H1 (cell line): ENCODE results near the gene MCUB. TPM values are rescaled to one million over a fixed set of nuclear protein-coding genes. Genes with fewer than 3 reads are reported as not detected.

Experiments
- CTCF ChIA-PET: fragments of 300-600 bp; sonication (Branson Sonifier 250); formaldehyde crosslinking; loops from one replicate; lab custom pipeline; 2021; ENCODE audit not compliant: partially characterized antibody; lab: Charles Lee
- POLR2A ChIA-PET: fragments of 300-600 bp; sonication (Branson Sonifier 250); formaldehyde crosslinking; loops from one replicate; lab custom pipeline; 2021; ENCODE audit warnings: inconsistent platforms; ENCODE audit not compliant: partially characterized antibody; lab: Charles Lee
- DNase-seq, 2 experiments: peaks; one replicate each; pipeline versions ENCODE4 v3.0.0 to v3.0.0-alpha.2; 2010 to 2022; ENCODE audit warnings: low spot score in 2 of 2, low read depth in 1 of 2, mixed read lengths in 1 of 2
- FAIRE-seq: peaks from 2 replicates; lab custom pipeline; 2011; peaks lifted over from hg19 to GRCh38; lab: Jason Lieb, UNC
- H2AFZ ChIP-seq: 2 replicates; pipeline ENCODE4 v1.8.1; 2012; ENCODE audit warnings: low read length, inconsistent platforms
- H2AK5ac ChIP-seq: 2 replicates; pipeline ENCODE4 v1.6.1; 2013; ENCODE audit warnings: low read depth, low read length
- H2BK120ac ChIP-seq: replicated peaks from 2 replicates; pipeline ENCODE3; 2013; ENCODE audit warnings: low read depth, low read length, inconsistent platforms
- H2BK12ac ChIP-seq: 2 replicates; pipeline ENCODE4 v1.6.1; 2013; ENCODE audit warnings: low read depth, low read length
- H2BK15ac ChIP-seq: 2 replicates; pipeline ENCODE4 v1.6.1; 2013; ENCODE audit warnings: low read length
- H2BK20ac ChIP-seq: 2 replicates; pipeline ENCODE4 v1.6.1; 2013; ENCODE audit warnings: low read length
- H2BK5ac ChIP-seq: 2 replicates; pipeline ENCODE4 v1.6.1; 2013; ENCODE audit warnings: low read depth, low read length
- H3K14ac ChIP-seq: 2 replicates; pipeline ENCODE4 v1.6.1; 2013; ENCODE audit warnings: inconsistent platforms; ENCODE audit not compliant: insufficient read length
- H3K18ac ChIP-seq: 2 replicates; pipeline ENCODE4 v1.6.1; 2013; ENCODE audit warnings: low read length; ENCODE audit errors: extremely low read depth
- H3K23ac ChIP-seq: 2 replicates; pipeline ENCODE4 v1.6.1; 2013; ENCODE audit warnings: inconsistent platforms; ENCODE audit not compliant: insufficient read length
- H3K23me2 ChIP-seq: 2 replicates; pipeline ENCODE4 v1.6.1; 2013; ENCODE audit warnings: low read depth, low read length
- H3K27ac ChIP-seq: 2 replicates; pipeline ENCODE4 v1.6.1; 2011; ENCODE audit warnings: low read depth, low read length, inconsistent platforms
- H3K27me3 ChIP-seq, 4 experiments: replicated peaks in 1 of 4; 1 replicate in 1 of 4; 2 replicates in 3 of 4; pipeline versions ENCODE4 v1.6.1 to v1.8.1; 2011 to 2013; ENCODE audit warnings: low read length in 3 of 4, mild to moderate bottlenecking in 3 of 4, inconsistent platforms in 2 of 4, mixed read lengths in 2 of 4, moderate library complexity in 1 of 4; ENCODE audit not compliant: control insufficient read depth in 3 of 4, insufficient read depth in 3 of 4; ENCODE audit errors: extremely low read depth in 1 of 4
- H3K36me3 ChIP-seq, 4 experiments: 2 replicates each; pipeline versions ENCODE4 v1.6.1 to v1.8.1; 2011 to 2013; ENCODE audit warnings: mild to moderate bottlenecking in 4 of 4, low read length in 3 of 4, moderate library complexity in 2 of 4, control low read depth in 1 of 4, inconsistent platforms in 1 of 4; ENCODE audit not compliant: insufficient read depth in 4 of 4, control insufficient read depth in 2 of 4
- H3K4ac ChIP-seq: replicated peaks from 2 replicates; pipeline ENCODE3; 2013; ENCODE audit warnings: low read length, low read depth, mixed read lengths, inconsistent platforms; ENCODE audit not compliant: insufficient read length
- H3K4me1 ChIP-seq, 4 experiments: replicated peaks in 1 of 4; 1 replicate in 1 of 4; 2 replicates in 3 of 4; pipeline versions ENCODE4 v1.6.1 to v1.8.1; 2011 to 2013; ENCODE audit warnings: low read length in 3 of 4, inconsistent platforms in 2 of 4, mixed read lengths in 1 of 4; ENCODE audit not compliant: insufficient read depth in 4 of 4, control insufficient read depth in 3 of 4
- H3K4me2 ChIP-seq, 2 experiments: 2 replicates each; pipeline versions ENCODE4 v1.6.1 to v1.8.1; 2011 to 2013; ENCODE audit warnings: low read depth in 2 of 2, low read length in 2 of 2, control low read depth in 1 of 2, inconsistent platforms in 1 of 2, mild to moderate bottlenecking in 1 of 2; ENCODE audit not compliant: insufficient read depth in 1 of 2
- H3K4me3 ChIP-seq, 4 experiments: fragments of 200-600, 300-600 bp in 1 of 4; sonication (generic), shearing (Covaris generic), sonication (Bioruptor Twin) in 1 of 4; 2 replicates each; pipeline versions ENCODE4 v1.5.1 to v1.8.1; 2011 to 2016; ENCODE audit warnings: low read length in 4 of 4, low read depth in 3 of 4, control low read depth in 2 of 4, inconsistent platforms in 2 of 4, mild to moderate bottlenecking in 2 of 4, mixed read lengths in 1 of 4, moderate library complexity in 1 of 4; ENCODE audit not compliant: insufficient read depth in 2 of 4; ENCODE audit errors: extremely low read depth in 1 of 4
- H3K56ac ChIP-seq: replicated peaks from 2 replicates; pipeline ENCODE3; 2013; ENCODE audit warnings: low read depth, mild to moderate bottlenecking, mixed read lengths, low read length, inconsistent platforms; ENCODE audit not compliant: insufficient read length
- H3K79me1 ChIP-seq: 2 replicates; pipeline ENCODE4 v1.6.1; 2013; ENCODE audit warnings: low read depth, low read length, control low read depth
- H3K79me2 ChIP-seq, 2 experiments: 2 replicates each; pipeline versions ENCODE4 v1.6.1 to v1.8.1; 2012 to 2013; ENCODE audit warnings: low read length in 2 of 2, mild to moderate bottlenecking in 2 of 2, inconsistent platforms in 1 of 2; ENCODE audit not compliant: insufficient read depth in 2 of 2, control insufficient read depth in 1 of 2
- H3K9ac ChIP-seq, 4 experiments: replicated peaks in 1 of 4; 1 replicate in 1 of 4; 2 replicates in 3 of 4; pipeline versions ENCODE4 v1.6.1 to v1.8.1; 2011 to 2013; ENCODE audit warnings: low read depth in 3 of 4, low read length in 3 of 4, control low read depth in 2 of 4, mild to moderate bottlenecking in 2 of 4, moderate library complexity in 2 of 4, inconsistent platforms in 1 of 4; ENCODE audit errors: extremely low read depth in 1 of 4
- H3K9me3 ChIP-seq, 2 experiments: 2 replicates each; pipeline versions ENCODE4 v1.6.1 to v1.8.1; 2012 to 2013; ENCODE audit warnings: mild to moderate bottlenecking in 2 of 2, moderate library complexity in 2 of 2, control low read depth in 1 of 2, inconsistent platforms in 1 of 2, low read depth in 1 of 2, low read length in 1 of 2, mixed read lengths in 1 of 2; ENCODE audit not compliant: insufficient read depth in 2 of 2
- H4K20me1 ChIP-seq, 2 experiments: replicated peaks in 1 of 2; 2 replicates each; pipeline versions ENCODE3 to v1.8.1; 2011 to 2013; ENCODE audit warnings: inconsistent platforms in 2 of 2, low read length in 2 of 2, mild to moderate bottlenecking in 1 of 2; ENCODE audit not compliant: insufficient read depth in 2 of 2, control insufficient read depth in 1 of 2
- H4K5ac ChIP-seq: 2 replicates; pipeline ENCODE4 v1.6.1; 2013; ENCODE audit warnings: low read length, low read depth, mixed read lengths, inconsistent platforms; ENCODE audit not compliant: insufficient read length
- H4K8ac ChIP-seq: 2 replicates; pipeline ENCODE4 v1.8.0; 2013; ENCODE audit warnings: mild to moderate bottlenecking, moderate library complexity, low read length, inconsistent platforms; ENCODE audit not compliant: insufficient read depth; ENCODE audit errors: extremely low read depth
- H4K91ac ChIP-seq: replicated peaks from 2 replicates; pipeline ENCODE3; 2013; ENCODE audit warnings: low read length, mixed read lengths, inconsistent platforms; ENCODE audit not compliant: insufficient read length
- CHD2 ChIP-seq: IDR thresholded peaks from 2 replicates; pipeline ENCODE4 v1.6.1; 2012; ENCODE audit warnings: low read length, improper control_type of control experiment
- NRF1 ChIP-seq: IDR thresholded peaks from 2 replicates; pipeline ENCODE4 v1.6.1; 2011; ENCODE audit warnings: mild to moderate bottlenecking, low read depth, low read length, improper control_type of control experiment
- RBBP5 ChIP-seq: IDR thresholded peaks from 2 replicates; pipeline ENCODE4 v1.7.1; 2012; ENCODE audit warnings: low read depth, mild to moderate bottlenecking, inconsistent platforms, low read length, moderate library complexity, borderline replicate concordance
- SIRT6 ChIP-seq: IDR thresholded peaks from one replicate; pipeline ENCODE4 v1.7.1; 2012; ENCODE audit warnings: low read length, inconsistent platforms
- WGBS, 2 experiments: shearing (Covaris generic) in 1 of 2; methylation state at CpG; one replicate each; pipeline versions ENCODE4 v1.1.6 to v1.1.7; 2013 to 2015; ENCODE audit warnings: low lambda C conversion rate in 2 of 2, mixed read lengths in 2 of 2, inconsistent platforms in 1 of 2, low coverage in 1 of 2, missing lambda C conversion rate in 1 of 2; ENCODE audit not compliant: insufficient replicate concordance in 2 of 2, insufficient coverage in 1 of 2, insufficient read length in 1 of 2; ENCODE audit errors: extremely low coverage in 1 of 2, missing lambda C conversion rate in 1 of 2; 5-methylcytosine and 5-hydroxymethylcytosine counted together
- polyA plus RNA-seq, 7 experiments: library from polyadenylated mRNA; depleted of rRNA in 3 of 7; stranded (reverse) in 5 of 7; unstranded in 2 of 7; fragments of >200 nt in 5 of 7; fragments of 200-250 nt in 2 of 7; gene quantifications; 1 replicate in 5 of 7; 2 replicates in 1 of 7; 4 replicates in 1 of 7; pipeline versions ENCODE4 v1.2.1 to v1.2.3, GENCODE V29; 2011 to 2013; ENCODE audit warnings: missing spikeins in 2 of 7, mixed read lengths in 2 of 7
- total RNA-seq: library from RNA; stranded (reverse); fragmentation: NEBNext Ultra II Directional; extraction: Animal tissue kit (Norgen Biotek cat#: 25700); gene quantifications from 2 replicates; pipeline ENCODE4 v1.2.1, GENCODE V29; 2021

Gene MCUB
- total and polyA plus RNA-seq, 2 of the 8 experiments (the other 6 are each of a cell fraction or from before 2014, with no cell fraction given): 15.2 to 19.4 TPM

DNA sequence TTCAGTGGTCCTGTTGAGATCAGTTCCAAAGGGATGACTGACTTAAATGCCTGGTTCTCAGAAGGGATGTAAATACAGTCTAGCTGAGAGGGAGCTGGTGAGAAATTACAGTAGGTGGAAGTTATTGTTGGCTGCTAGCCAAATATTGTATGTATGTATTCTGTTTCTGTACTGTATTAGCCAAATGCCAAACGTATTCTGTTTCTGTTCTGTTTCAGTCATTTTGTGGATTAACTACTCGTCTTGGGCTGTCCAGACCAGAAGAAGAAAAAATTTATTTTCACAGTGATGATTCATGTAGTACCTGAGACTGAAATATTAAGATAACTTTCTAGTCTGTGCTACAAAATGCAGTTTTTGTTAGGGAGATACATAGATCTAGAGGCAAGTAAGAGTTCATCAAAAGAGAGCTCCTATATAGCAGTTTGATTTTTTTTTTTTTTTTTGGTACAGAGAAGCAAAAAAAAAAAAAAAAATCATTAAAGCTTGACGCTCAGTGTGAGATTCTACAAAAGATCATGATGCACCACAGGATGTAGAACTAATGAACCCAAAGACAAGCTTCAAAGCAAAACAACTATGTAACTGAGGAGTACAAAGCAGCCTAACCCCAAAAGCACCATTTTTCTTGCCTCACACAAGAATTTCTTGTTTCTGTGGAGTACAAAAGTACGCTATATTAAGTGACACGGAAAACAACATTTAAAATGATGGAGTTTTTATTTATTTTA is 88.4 kb downstream of the MCUB start:
- TF ChIP-seq CHD2: no peak
- no peak for TF ChIP-seq RBBP5
- TF ChIP-seq SIRT6: no peak
- no peak for TF ChIP-seq NRF1
- no peak overlapping the region for H2AK5ac ChIP-seq
- peaks cover 2% of the 10 kb centered on the region; the same call in 1 of the 2 replicates for H3K23me2 ChIP-seq
- H2BK120ac ChIP-seq: no peak overlapping the region
- H4K8ac ChIP-seq: no peak overlapping the region
- H4K20me1 ChIP-seq: no peaks in the 10 kb centered on the region
- H3K18ac ChIP-seq: no peak overlapping the region
- no peak overlapping the region for H3K4me3 ChIP-seq
- 0 out of 4 replicates have a peak, but pooled peaks cover 0 to 3% of the 10 kb centered on the region in 2 experiments for H3K9me3 ChIP-seq
- H3K4me1 ChIP-seq: 0 out of 7 replicates have a peak, but pooled peaks cover 0 to 3% (median 0%) of the 10 kb centered on the region in 4 experiments
- WGBS, 2 experiments: 76% methylated on average over 5 of the region's 5 CpGs; no CpG with 5 or more reads in 1 of the 2 experiments
- H3K14ac ChIP-seq: no peak overlapping the region
- ChIA-PET CTCF (no interaction called here), POLR2A (no interaction called here)
- no peak overlapping the region for H3K27ac ChIP-seq
- H3K9ac ChIP-seq: no peak overlapping the region
- H2BK12ac ChIP-seq: no peak overlapping the region
- no peak overlapping the region for H3K4ac ChIP-seq
- H3K23ac ChIP-seq: no peak overlapping the region
- H3K79me2 ChIP-seq: no peaks in the 10 kb centered on the region
- no peak for FAIRE-seq
- DNase-seq: no peak
- H3K4me2 ChIP-seq: no peak overlapping the region
- no peak overlapping the region for H4K91ac ChIP-seq
- H4K5ac ChIP-seq: no peak overlapping the region
- H3K27me3 ChIP-seq: no peaks in the 10 kb centered on the region
- H2BK5ac ChIP-seq: no peak overlapping the region
- no peaks in the 10 kb centered on the region for H3K36me3 ChIP-seq
- no peak overlapping the region for H3K56ac ChIP-seq
- H3K79me1 ChIP-seq: no peaks in the 10 kb centered on the region
- H2BK20ac ChIP-seq: no peak overlapping the region
- no peak overlapping the region for H2BK15ac ChIP-seq
- H2AFZ ChIP-seq: no peak overlapping the region
